Fibroblast of mammary gland (primary cell): ENCODE data around the gene SHOC1.
"Not testable (repeated sequence)": the region's sequence is repeated elsewhere in the genome, so short reads cannot be mapped to it uniquely, and the experiment has no call there.

ENCODE experiments used
- DNase-seq: peaks from one replicate; pipeline ENCODE4 v3.0.0-alpha.2; 2010; ENCODE audit warnings: low read depth
- H3K4me3 ChIP-seq: 2 replicates; pipeline ENCODE4 v1.5.1; 2011; ENCODE audit warnings: low read depth, mild to moderate bottlenecking, low read length, moderate library complexity; ENCODE audit not compliant: control insufficient read depth
- TF ChIP-seq, protein P1 (sequence below): conservative IDR thresholded peaks from 2 replicates; pipeline ENCODE4 v1.5.1; 2011; ENCODE audit warnings: low read depth, low read length, inconsistent platforms; ENCODE audit not compliant: control insufficient read depth, insufficient read depth

Gene SHOC1

DNA sequence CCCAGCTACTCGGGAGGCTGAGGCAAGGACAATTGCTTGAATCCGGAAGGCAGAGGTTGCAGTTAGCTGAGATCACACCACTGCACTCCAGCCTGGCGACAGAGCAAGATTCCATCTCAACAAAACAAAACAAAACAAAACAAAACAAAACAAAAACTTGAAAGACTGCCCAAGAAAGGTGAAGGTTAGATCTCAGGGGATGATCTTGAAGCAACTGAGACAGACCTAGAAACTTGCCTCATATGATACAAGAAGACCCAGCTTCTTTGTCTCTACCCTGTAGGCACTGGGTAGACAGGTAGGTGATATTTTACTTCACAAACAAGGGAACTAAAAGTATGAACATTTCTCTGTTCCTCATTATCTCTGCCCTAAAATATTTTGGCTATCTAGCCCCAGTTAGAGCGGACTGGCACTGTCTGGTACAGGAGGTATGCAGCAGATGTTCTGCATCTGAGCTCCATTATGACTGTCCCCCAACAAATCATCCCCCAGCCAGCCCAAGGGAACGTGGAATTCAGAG is 26.3 kb upstream of the SHOC1 start:
- no peak overlapping the region for H3K4me3 ChIP-seq
- TF ChIP-seq, protein P1, sequence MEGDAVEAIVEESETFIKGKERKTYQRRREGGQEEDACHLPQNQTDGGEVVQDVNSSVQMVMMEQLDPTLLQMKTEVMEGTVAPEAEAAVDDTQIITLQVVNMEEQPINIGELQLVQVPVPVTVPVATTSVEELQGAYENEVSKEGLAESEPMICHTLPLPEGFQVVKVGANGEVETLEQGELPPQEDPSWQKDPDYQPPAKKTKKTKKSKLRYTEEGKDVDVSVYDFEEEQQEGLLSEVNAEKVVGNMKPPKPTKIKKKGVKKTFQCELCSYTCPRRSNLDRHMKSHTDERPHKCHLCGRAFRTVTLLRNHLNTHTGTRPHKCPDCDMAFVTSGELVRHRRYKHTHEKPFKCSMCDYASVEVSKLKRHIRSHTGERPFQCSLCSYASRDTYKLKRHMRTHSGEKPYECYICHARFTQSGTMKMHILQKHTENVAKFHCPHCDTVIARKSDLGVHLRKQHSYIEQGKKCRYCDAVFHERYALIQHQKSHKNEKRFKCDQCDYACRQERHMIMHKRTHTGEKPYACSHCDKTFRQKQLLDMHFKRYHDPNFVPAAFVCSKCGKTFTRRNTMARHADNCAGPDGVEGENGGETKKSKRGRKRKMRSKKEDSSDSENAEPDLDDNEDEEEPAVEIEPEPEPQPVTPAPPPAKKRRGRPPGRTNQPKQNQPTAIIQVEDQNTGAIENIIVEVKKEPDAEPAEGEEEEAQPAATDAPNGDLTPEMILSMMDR = no peak
- no peak for DNase-seq

DNA sequence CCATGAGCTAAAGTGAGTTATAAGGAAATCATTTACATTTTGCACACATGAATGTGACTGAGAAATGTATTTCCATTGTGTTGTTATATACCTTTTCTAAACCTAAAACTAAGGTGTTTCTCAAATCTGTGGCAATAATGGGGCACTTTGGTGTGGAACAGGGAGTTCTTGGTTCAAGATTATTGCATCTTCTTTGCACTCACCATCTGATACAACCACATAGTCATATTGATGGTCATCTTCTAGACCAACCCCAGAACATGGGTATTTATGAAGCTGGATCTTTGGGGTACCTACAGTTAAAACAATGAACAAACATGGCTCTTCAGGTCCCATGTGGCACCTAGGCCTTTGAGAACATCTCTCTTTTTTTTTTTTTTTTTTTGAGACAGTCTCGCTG is 24.6 kb upstream of the SHOC1 start:
- TF ChIP-seq, protein P1 = no peak
- H3K4me3 ChIP-seq = no peak overlapping the region
- no peak for DNase-seq

DNA sequence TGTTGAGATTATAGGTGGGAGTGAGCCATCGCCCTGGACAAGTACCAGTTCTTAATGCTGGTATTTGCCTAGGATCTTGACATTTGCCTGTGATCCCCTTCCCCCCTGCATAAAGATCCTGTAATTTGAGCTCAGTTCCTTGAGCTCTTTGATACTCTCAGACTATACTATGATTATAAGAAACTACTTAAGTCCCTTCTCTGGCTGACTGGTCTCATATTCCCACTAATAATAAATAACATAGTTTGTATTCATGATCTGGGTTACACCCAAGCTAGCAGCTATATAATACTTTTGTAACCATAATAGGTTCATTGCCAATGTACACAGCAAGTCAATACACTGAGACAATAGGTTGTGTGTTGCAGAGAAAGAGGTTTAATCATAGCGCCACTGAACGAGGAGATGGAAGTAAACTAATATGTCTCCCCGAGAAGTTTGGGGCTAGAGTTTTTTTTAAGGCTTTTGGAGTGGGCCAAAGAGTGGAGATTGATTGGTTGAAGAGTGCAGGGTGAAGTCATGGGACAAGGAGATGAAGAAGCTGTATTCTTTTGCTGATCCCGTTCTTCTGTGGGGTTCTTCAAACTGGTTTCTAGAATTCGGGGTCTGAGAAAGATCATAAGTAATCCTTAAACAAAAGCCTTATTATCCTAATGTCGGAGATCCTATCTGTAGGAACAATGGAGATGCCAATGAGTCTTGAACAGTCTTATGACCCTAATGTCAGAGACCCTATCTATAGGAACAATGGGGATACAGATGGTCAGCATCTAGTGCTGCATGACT is 20.7 kb upstream of the SHOC1 start:
- TF ChIP-seq, protein P1 = no peak
- H3K4me3 ChIP-seq = no peak overlapping the region
- DNase-seq = no peak

DNA sequence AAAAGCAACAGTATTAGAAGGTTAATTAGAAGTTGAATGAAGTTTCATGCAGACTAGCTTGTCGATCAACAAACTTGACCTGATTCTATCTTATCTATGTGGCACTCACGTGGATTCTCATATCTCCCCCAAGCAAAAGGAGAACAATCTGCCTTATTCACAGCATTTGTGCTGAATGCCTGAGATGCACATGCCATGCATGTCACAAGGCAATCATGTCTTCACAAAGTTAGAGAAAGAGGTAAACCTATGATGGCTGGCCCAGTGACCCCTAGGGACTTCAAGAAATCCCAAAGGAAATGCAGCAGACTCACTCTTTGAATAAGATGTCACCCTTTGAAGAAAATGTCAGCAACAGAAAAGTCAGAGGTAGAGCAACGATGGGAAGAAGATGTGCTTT is 17.6 kb upstream of the SHOC1 start:
- TF ChIP-seq, protein P1 = no peak
- DNase-seq = no peak
- no peak overlapping the region for H3K4me3 ChIP-seq

DNA sequence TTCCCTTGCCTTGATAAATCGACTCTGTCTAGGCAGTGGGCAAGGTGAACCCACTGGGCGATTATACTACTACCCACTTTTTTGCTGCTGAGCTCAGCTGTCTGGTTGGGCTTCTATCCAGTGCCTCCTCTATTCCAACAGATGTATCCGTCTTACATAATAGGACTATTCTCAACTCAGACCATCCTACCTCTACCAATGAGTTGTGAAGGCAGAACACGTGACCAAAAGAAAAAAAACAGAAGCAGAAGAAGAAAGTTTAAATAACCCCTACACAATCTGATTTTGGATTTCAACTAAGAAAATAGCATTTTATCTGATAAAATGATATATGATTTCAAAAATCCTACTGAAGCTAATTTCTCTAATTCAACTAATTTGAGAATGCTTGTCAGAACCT is 16.2 kb upstream of the SHOC1 start:
- TF ChIP-seq, protein P1 = no peak

DNA sequence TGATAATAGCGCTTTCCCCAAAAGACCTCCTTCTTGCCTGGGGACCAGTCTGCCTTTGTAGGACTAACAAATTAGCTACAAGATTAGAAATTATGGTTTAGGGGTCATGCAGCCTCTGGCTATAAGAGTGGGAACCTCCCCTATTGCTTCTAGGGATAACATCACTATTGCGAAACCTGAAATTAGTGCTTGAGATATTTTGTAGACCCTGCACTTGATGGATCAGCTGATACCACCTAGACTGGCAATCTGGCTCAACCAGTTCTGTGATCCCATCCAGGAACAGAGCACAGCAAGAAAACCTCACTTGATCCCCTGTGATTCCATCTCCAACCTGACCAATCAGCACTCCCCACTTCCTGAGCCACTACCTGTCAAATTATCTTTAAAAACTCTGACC is 15.7 kb upstream of the SHOC1 start:
- not testable (repeated sequence) for DNase-seq

More for the DNA sequence above, 16.2 kb upstream of the SHOC1 start:
- H3K4me3 ChIP-seq = no peak overlapping the region
- DNase-seq = no peak

DNA sequence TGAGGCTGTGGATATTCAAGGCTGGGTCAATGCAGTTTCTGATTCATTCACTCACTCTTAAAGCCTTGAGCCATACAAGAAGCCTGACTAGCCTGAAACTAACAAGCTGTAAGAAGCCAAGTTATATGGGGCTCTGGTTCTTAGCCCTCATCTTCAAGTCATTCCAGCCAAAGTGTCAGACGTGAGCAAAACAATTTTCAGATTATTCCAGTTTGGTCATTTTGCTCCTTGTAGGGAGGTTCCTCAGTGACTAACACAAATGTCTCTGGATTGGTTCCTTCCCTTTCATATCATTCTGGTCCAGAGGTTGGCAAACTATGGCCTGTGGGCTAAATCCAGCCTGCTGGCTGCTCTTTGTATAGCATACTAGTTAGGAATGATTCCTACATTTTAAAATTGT is 12.5 kb upstream of the SHOC1 start:
- TF ChIP-seq, protein P1 = no peak
- H3K4me3 ChIP-seq = no peak overlapping the region
- DNase-seq = peak; percentile 11

More for the DNA sequence above, 15.7 kb upstream of the SHOC1 start:
- not testable (repeated sequence) for H3K4me3 ChIP-seq
